Measurements from ENCODE around the gene GALK1. TPM values are rescaled to one million over a fixed set of nuclear protein-coding genes. Genes with fewer than 3 reads are reported as not detected.

The GALK1 gene
- total and polyA plus RNA-seq, 2 donors from 2014 or later, result 34.5 to 105 TPM

DNA sequence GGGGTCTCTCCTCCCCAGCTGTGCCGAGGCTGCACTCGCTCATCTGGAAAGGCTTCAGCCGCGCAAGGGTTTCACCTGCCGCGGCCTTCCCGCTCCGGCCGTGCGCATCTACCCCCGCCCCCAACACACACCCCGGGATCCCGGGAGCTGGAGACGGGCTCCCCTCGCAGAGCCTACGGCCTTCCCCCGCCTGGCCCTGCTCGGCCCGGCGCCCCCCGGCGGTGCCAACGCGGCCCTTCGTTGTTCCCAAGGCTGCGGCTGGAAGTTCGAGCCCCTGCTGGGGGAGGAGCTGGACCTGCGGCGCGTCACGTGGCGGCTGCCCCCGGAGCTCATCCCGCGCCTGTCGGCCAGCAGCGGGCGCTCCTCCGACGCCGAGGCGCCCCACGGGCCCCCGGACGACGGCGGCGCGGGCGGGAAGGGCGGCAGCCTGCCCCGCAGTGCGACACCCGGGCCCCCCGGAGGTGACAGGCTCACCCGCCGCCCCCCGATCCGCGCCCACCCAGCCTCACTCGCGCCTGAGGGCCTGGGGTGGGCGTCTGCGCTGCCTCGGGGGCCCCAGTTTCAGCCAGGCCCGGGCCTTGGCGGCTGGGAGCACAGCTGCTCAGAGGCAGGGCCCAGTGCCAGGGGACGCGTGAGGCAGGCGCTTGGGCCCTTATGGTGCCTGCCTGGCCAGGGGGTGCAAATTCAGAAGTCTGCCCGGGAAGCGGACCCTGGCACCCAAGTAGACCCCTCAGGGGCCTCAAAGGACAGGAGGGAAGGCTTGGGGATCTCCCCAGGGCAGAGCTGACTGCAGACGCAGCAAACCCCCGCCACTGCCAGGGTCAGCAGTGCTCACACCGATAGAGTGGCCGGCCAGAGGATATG, 11.2 kb downstream of the GALK1 start:
- Histone ChIP-seq H3K27ac (ENCODE audit: low read depth in 2 of 2, low read length in 2 of 2) (peak overlapping the region in 1 of 2 donors; percentile 63), H3K9ac (ENCODE audit: low read length in 3 of 3) (peak overlapping the region in 2 of 3 donors; percentile 12 to 23), H3K9me3 (ENCODE audit: control insufficient read depth in 2 of 3, insufficient read depth in 1 of 3, low read length in 3 of 3) (no peaks in the 10 kb centered on the region), H3K27me3 (ENCODE audit: control insufficient read depth, insufficient read depth, low read length) (no peaks in the 10 kb centered on the region), H3K4me1 (ENCODE audit: control insufficient read depth in 2 of 3, insufficient read depth in 2 of 3, low read depth in 1 of 3, low read length in 3 of 3) (peaks cover 2 to 18% (median 10%) of the 10 kb centered on the region in 3 donors), H3K4me3 (ENCODE audit: low read length in 3 of 3) (peak overlapping the region in 2 of 3 donors; percentile 7 to 41), H3K36me3 (ENCODE audit: control insufficient read depth in 2 of 3, insufficient read depth in 3 of 3, low read length in 3 of 3) (no peaks in the 10 kb centered on the region)
- intact Hi-C loops (cut with DNase I), result no loop called here
- FAIRE-seq, result no peak
- peak; percentile 79 to 92 (median 87) for DNase-seq
- TF ChIP-seq, protein P1, sequence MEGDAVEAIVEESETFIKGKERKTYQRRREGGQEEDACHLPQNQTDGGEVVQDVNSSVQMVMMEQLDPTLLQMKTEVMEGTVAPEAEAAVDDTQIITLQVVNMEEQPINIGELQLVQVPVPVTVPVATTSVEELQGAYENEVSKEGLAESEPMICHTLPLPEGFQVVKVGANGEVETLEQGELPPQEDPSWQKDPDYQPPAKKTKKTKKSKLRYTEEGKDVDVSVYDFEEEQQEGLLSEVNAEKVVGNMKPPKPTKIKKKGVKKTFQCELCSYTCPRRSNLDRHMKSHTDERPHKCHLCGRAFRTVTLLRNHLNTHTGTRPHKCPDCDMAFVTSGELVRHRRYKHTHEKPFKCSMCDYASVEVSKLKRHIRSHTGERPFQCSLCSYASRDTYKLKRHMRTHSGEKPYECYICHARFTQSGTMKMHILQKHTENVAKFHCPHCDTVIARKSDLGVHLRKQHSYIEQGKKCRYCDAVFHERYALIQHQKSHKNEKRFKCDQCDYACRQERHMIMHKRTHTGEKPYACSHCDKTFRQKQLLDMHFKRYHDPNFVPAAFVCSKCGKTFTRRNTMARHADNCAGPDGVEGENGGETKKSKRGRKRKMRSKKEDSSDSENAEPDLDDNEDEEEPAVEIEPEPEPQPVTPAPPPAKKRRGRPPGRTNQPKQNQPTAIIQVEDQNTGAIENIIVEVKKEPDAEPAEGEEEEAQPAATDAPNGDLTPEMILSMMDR (IDR thresholded peaks at IDR 0.05; ENCODE audit: borderline replicate concordance, extremely low read depth, insufficient read depth), result peak; percentile 69

DNA sequence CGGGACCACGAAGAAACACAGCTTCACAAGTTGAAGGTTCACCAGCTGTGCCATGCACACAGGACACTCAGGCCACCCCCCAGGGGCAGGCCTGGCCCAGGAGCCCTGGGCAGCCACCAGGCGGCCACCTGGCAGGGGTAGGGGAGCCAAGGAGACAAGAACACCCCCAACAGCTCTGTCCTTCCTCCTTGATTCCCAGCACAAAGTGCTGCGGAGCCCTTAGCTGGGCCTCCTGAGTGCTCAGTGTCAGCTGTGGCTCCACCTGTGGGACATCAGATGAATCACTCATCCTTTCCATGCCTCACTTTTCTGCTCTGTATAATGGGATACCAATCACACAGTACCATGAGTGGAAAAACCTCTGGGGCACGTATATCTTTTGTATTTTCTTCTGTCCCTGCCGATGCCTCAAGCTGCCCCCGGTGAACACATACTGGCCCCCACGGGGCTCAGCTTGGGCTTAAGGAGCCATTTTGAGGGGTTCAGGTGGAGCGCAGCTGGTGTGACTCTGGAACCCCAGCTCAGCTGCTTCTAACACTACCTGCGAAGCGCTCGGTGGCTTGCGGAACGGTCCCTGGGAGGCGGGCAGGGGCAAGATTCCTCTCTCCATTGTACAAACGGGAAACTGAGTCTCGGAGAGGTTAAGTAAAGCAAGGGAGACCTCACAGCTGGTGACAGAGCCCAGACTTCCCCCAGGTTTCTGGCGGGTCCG, 12.0 kb downstream of the GALK1 start:
- Histone ChIP-seq H3K4me3 (ENCODE audit: low read length in 3 of 3) (peak overlapping the region in 1 of 3 donors; percentile 41), H3K27ac (ENCODE audit: low read depth in 2 of 2, low read length in 2 of 2) (no peak overlapping the region), H3K4me1 (ENCODE audit: control insufficient read depth in 2 of 3, insufficient read depth in 2 of 3, low read depth in 1 of 3, low read length in 3 of 3) (peaks cover 2 to 18% (median 10%) of the 10 kb centered on the region in 3 donors), H3K27me3 (ENCODE audit: control insufficient read depth, insufficient read depth, low read length) (no peaks in the 10 kb centered on the region), H3K9me3 (ENCODE audit: control insufficient read depth in 2 of 3, insufficient read depth in 1 of 3, low read length in 3 of 3) (no peaks in the 10 kb centered on the region), H3K36me3 (ENCODE audit: control insufficient read depth in 2 of 3, insufficient read depth in 3 of 3, low read length in 3 of 3) (no peaks in the 10 kb centered on the region), H3K9ac (ENCODE audit: low read length in 3 of 3) (peak overlapping the region in 1 of 3 donors; percentile 12)
- TF ChIP-seq, protein P1 (IDR thresholded peaks at IDR 0.05; ENCODE audit: borderline replicate concordance, extremely low read depth, insufficient read depth), result no peak
- FAIRE-seq, result no peak
- intact Hi-C loops (cut with DNase I), result no loop called here
- peak in 1 of 5 donors; percentile 57 for DNase-seq

DNA sequence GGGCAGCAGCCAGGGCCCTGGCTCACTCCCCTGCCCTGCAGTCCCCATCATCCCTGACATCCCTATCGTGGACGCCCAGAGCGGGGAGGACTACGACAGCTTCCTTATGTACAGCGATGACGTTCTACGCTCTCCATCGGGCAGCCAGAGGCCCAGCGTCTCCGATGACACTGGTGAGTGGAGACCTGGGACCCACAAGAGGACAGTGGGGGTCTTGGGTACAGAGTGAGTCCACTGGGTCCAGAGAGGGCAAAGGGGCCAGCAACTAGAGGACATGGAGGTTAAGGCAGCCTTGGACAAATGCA, 12.6 kb downstream of the GALK1 start:
- Histone ChIP-seq H3K4me1 (ENCODE audit: control insufficient read depth in 2 of 3, insufficient read depth in 2 of 3, low read depth in 1 of 3, low read length in 3 of 3) (peaks cover 2 to 18% (median 10%) of the 10 kb centered on the region in 3 donors), H3K27ac (ENCODE audit: low read depth in 2 of 2, low read length in 2 of 2) (no peak overlapping the region), H3K36me3 (ENCODE audit: control insufficient read depth in 2 of 3, insufficient read depth in 3 of 3, low read length in 3 of 3) (no peaks in the 10 kb centered on the region), H3K27me3 (ENCODE audit: control insufficient read depth, insufficient read depth, low read length) (no peaks in the 10 kb centered on the region), H3K9ac (ENCODE audit: low read length in 3 of 3) (no peak overlapping the region), H3K9me3 (ENCODE audit: control insufficient read depth in 2 of 3, insufficient read depth in 1 of 3, low read length in 3 of 3) (no peaks in the 10 kb centered on the region), H3K4me3 (ENCODE audit: low read length in 3 of 3) (no peak overlapping the region)
- FAIRE-seq (no peak), DNase-seq (no peak)
- intact Hi-C loops (cut with DNase I), result no loop called here
- TF ChIP-seq, protein P1 (IDR thresholded peaks at IDR 0.05; ENCODE audit: borderline replicate concordance, extremely low read depth, insufficient read depth), result no peak
